GM19193 (cell line): ENCODE measurements around the gene MAD1L1.

Experiments
- POLR2A ChIP-seq: IDR thresholded peaks from 4 replicates; pipeline ENCODE4 v1.6.1; 2011; ENCODE audit not compliant: insufficient read depth, insufficient read length; ENCODE audit errors: extremely low read depth

MAD1L1 gene

GRCh38 chr7:2019711-2020511, 212.8 kb downstream of the MAD1L1 start:
- no peak for TF ChIP-seq POLR2A

- no peak for TF ChIP-seq POLR2A
These were observed 213.4 kb downstream of the MAD1L1 start for GRCh38 chr7:2019461-2019710.

- no peak for TF ChIP-seq POLR2A
These were observed 213.9 kb downstream of the MAD1L1 start for GRCh38 chr7:2018569-2019460.

- TF ChIP-seq POLR2A, result no peak
These were observed 214.7 kb downstream of the MAD1L1 start for GRCh38 chr7:2017914-2018568.

- no peak for TF ChIP-seq POLR2A
These were observed 215.3 kb downstream of the MAD1L1 start for GRCh38 chr7:2017481-2017891.

GRCh38 chr7:2016761-2017480, 215.8 kb downstream of the MAD1L1 start:
- TF ChIP-seq POLR2A, result no peak

- no peak for TF ChIP-seq POLR2A
These were observed 216.6 kb downstream of the MAD1L1 start for GRCh38 chr7:2016021-2016631.

- TF ChIP-seq POLR2A, result no peak
These were observed 217.4 kb downstream of the MAD1L1 start for GRCh38 chr7:2015251-2015871.

- no peak for TF ChIP-seq POLR2A
These were observed 218.1 kb downstream of the MAD1L1 start for GRCh38 chr7:2014391-2015241.

GRCh38 chr7:2013381-2014311, 219.1 kb downstream of the MAD1L1 start:
- no peak for TF ChIP-seq POLR2A

GRCh38 chr7:2012981-2013380, 219.8 kb downstream of the MAD1L1 start:
- no peak for TF ChIP-seq POLR2A

GRCh38 chr7:2012044-2012900, 220.5 kb downstream of the MAD1L1 start:
- TF ChIP-seq POLR2A, result no peak
